Omental fat pad (tissue), 4 donors: ENCODE data around the gene TBXA2R. TPM values are rescaled to one million over a fixed set of nuclear protein-coding genes. Genes with fewer than 3 reads are reported as not detected.
A peak's percentile ranks its signal among the peaks of the same experiment; 100 is the strongest.
"Not testable (repeated sequence)": the region's sequence is repeated elsewhere in the genome, so short reads cannot be mapped to it uniquely, and the experiment has no call there.

Experiments
- ATAC-seq: fragments of 150-250 bp; one replicate; pipeline ENCODE4 v1.9.1; 2016; ENCODE audit warnings: mild to moderate bottlenecking, moderate library complexity; ENCODE audit not compliant: low FRiP score
- DNase-seq: peaks from one replicate; pipeline ENCODE4 v3.0.0-alpha.2; 2019; ENCODE audit warnings: low spot score
- CTCF ChIP-seq, 3 donors: fragments of 450-650 bp; IDR thresholded peaks; one replicate each; pipeline ENCODE4 v1.5.1; 2016 to 2017; ENCODE audit warnings: antibody characterized with exemption in 3 of 3, mild to moderate bottlenecking in 3 of 3, moderate library complexity in 2 of 3
- total RNA-seq, 4 donors: library from RNA; depleted of rRNA; stranded (reverse); fragments of >200 nt; gene quantifications; one replicate each; pipeline ENCODE4 v1.1.0, GENCODE V29; 2016

TBXA2R gene
- total RNA-seq, 4 donors from 2014 or later, result 0.65 to 1.8 (median 1.1) TPM

GRCh38 chr19:3585301-3586126 lies 21.2 kb downstream of the TBXA2R start, which contains the start of gene GIPC3:
TSS of gene GIPC3 (plus strand) at chr19:3585478. CDS start at chr19:3585598, 120 bp downstream.
- ATAC-seq (no peak), DNase-seq (no peak)
- no peak for TF ChIP-seq CTCF (IDR thresholded peaks at IDR 0.05)

GRCh38 chr19:3584036-3584802 lies 22.5 kb downstream of the TBXA2R start:
- not testable (repeated sequence) for ATAC-seq, DNase-seq

- DNase-seq, ATAC-seq: not testable (repeated sequence)
Measured at GRCh38 chr19:3581792-3582191, 24.9 kb downstream of the TBXA2R start.

GRCh38 chr19:3580156-3580934 lies 26.3 kb downstream of the TBXA2R start:
- TF ChIP-seq CTCF (IDR thresholded peaks at IDR 0.05), result no peak
- ATAC-seq (peak; percentile 67), DNase-seq (no peak)

GRCh38 chr19:3578390-3578789 lies 28.3 kb downstream of the TBXA2R start:
- ATAC-seq (no peak), DNase-seq (no peak)
- no peak for TF ChIP-seq CTCF (IDR thresholded peaks at IDR 0.05)

- no peak for TF ChIP-seq CTCF (IDR thresholded peaks at IDR 0.05)
- ATAC-seq (no peak), DNase-seq (no peak)
Measured at GRCh38 chr19:3577723-3578344, 28.8 kb downstream of the TBXA2R start.

- TF ChIP-seq CTCF (IDR thresholded peaks at IDR 0.05), result no peak
- ATAC-seq (no peak), DNase-seq (no peak)
Measured at GRCh38 chr19:3576696-3577443, 29.8 kb downstream of the TBXA2R start.
